Upper lobe of right lung (tissue), 1 donor: ENCODE data around the gene ADAMTS9. TPM values are rescaled to one million over a fixed set of nuclear protein-coding genes. Genes with fewer than 3 reads are reported as not detected.

Experiments
- ATAC-seq: fragments of 200-7000 bp; cut with Tn5 transposase; one replicate; pipeline ENCODE4 v1.9.1; 2020; ENCODE audit warnings: mild to moderate bottlenecking, moderate library complexity
- DNase-seq: peaks from one replicate; pipeline ENCODE4 v3.0.0-alpha.2; 2020
- H3K27ac ChIP-seq: fragments of 200-600 bp; one replicate; pipeline ENCODE4 v1.8.0; 2022
- H3K27me3 ChIP-seq: fragments of 200-600 bp; one replicate; pipeline ENCODE4 v1.8.0; 2022; ENCODE audit warnings: mild to moderate bottlenecking
- H3K36me3 ChIP-seq: fragments of 200-600 bp; one replicate; pipeline ENCODE4 v1.8.0; 2022
- H3K4me1 ChIP-seq: fragments of 200-600 bp; one replicate; pipeline ENCODE4 v1.8.0; 2022
- H3K4me3 ChIP-seq: fragments of 200-600 bp; one replicate; pipeline ENCODE4 v1.8.0; 2022; ENCODE audit warnings: mild to moderate bottlenecking
- H3K9me3 ChIP-seq: fragments of 200-600 bp; one replicate; pipeline ENCODE4 v1.8.0; 2022
- CTCF ChIP-seq: fragments of 200-600 bp; IDR thresholded peaks from one replicate; pipeline ENCODE4 v1.8.0; 2022; ENCODE audit warnings: antibody characterized with exemption
- intact Hi-C: fragments of 100-400 bp; cut with DNase I; formaldehyde crosslinking; loops from one replicate; pipeline ENCODE4 v1.11.0; 2022
- total RNA-seq: library from RNA; stranded (reverse); fragmentation: NEBNext Ultra II Directional; extraction: Animal tissue kit (Norgen Biotek cat#: 25700); gene quantifications from one replicate; pipeline ENCODE4 v1.2.1, GENCODE V29; 2021
- donor health status: DM: no; HTN: yes; CAD: no; lungs with severe emphysema.

Gene ADAMTS9
- total RNA-seq, 1 donor from 2014 or later = 30.1 TPM

DNA sequence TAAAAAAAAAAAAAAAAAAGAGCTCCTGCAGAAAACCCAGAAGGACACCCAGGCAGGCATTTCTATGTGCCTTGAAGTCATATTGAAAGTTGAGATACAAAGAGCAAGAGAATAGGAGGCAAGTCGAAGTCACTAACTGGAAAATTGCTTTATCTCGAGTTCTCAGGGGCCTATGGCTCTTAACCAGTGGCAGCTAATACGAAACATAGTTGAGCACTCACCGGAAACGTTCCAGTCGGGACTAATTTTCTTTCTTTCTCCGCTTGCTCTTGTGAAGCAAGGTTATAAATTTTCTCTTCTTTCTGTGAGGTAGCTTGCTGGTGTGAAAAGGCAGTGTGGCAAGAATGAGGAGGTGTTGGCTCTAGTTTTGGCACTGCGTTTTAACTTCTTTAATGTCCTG is 181.5 kb downstream of the ADAMTS9 start:
- Histone ChIP-seq H3K9me3 (no peaks in the 10 kb centered on the region), H3K27ac (no peak overlapping the region), H3K36me3 (no peaks in the 10 kb centered on the region), H3K27me3 (no peaks in the 10 kb centered on the region), H3K4me3 (no peak overlapping the region), H3K4me1 (peaks cover 7% of the 10 kb centered on the region)
- no peak for DNase-seq
- intact Hi-C loops = no loop called here
- ATAC-seq = no peak
- TF ChIP-seq CTCF = no peak

- Histone ChIP-seq H3K4me3 (no peak overlapping the region), H3K36me3 (no peaks in the 10 kb centered on the region), H3K9me3 (no peaks in the 10 kb centered on the region), H3K27ac (no peak overlapping the region), H3K4me1 (peaks cover 7% of the 10 kb centered on the region), H3K27me3 (no peaks in the 10 kb centered on the region)
- no peak for TF ChIP-seq CTCF
- ATAC-seq (no peak), DNase-seq (no peak)
- intact Hi-C loops = no loop called here
Observed at GRCh38 chr3:64505419-64505818, 182.4 kb downstream of the ADAMTS9 start.

- H3K27ac ChIP-seq = no peak overlapping the region
- no peak for TF ChIP-seq CTCF
- DNase-seq = no peak
Observed at GRCh38 chr3:64502284-64502683, 185.5 kb downstream of the ADAMTS9 start.

GRCh38 chr3:64501298-64501906 is 186.4 kb downstream of the ADAMTS9 start:
- Histone ChIP-seq H3K9me3 (no peaks in the 10 kb centered on the region), H3K27ac (no peak overlapping the region), H3K27me3 (no peaks in the 10 kb centered on the region), H3K4me3 (no peak overlapping the region), H3K4me1 (peaks cover 7% of the 10 kb centered on the region), H3K36me3 (no peaks in the 10 kb centered on the region)
- DNase-seq (no peak), ATAC-seq (peak; percentile 35)
- intact Hi-C loops = no loop called here
- no peak for TF ChIP-seq CTCF

More at GRCh38 chr3:64502284-64502683, 185.5 kb downstream of the ADAMTS9 start:
- no peaks in the 10 kb centered on the region for H3K27me3 ChIP-seq
- no peaks in the 10 kb centered on the region for H3K9me3 ChIP-seq
- no peak overlapping the region for H3K4me3 ChIP-seq
- no peak for ATAC-seq
- intact Hi-C loops = no loop called here
- peaks cover 7% of the 10 kb centered on the region for H3K4me1 ChIP-seq
- no peaks in the 10 kb centered on the region for H3K36me3 ChIP-seq

- no peak overlapping the region for H3K4me3 ChIP-seq
- no peak for DNase-seq
- no peaks in the 10 kb centered on the region for H3K36me3 ChIP-seq
- no peaks in the 10 kb centered on the region for H3K9me3 ChIP-seq
- H3K27ac ChIP-seq = no peak overlapping the region
- no peak for ATAC-seq
- intact Hi-C loops = no loop called here
- no peaks in the 10 kb centered on the region for H3K4me1 ChIP-seq
- no peak for TF ChIP-seq CTCF
- H3K27me3 ChIP-seq = peaks cover 3% of the 10 kb centered on the region
Observed at GRCh38 chr3:64496786-64497490, 190.9 kb downstream of the ADAMTS9 start.
